ENCODE measurements around the gene SLIT1.

Gene SLIT1

GRCh38 chr10:96949039-96949683 is 236.6 kb downstream of the SLIT1 start:
- no peak for DNase-seq
